HG03439 (cell line): Measurements from ENCODE around the gene UBA3.

Source experiments
- ATAC-seq: cut with Tn5 transposase; IDR thresholded peaks from one replicate; pipeline ENCODE4 v1.9.1; 2021; ENCODE audit warnings: mild to moderate bottlenecking, moderate library complexity; ENCODE audit not compliant: unreplicated experiment

UBA3 gene

GRCh38 chr3:69102384-69102783 lies 22.2 kb upstream of the UBA3 start:
- no peak for ATAC-seq

- ATAC-seq, result no peak
Measured at GRCh38 chr3:69099576-69099975, 19.4 kb upstream of the UBA3 start.

GRCh38 chr3:69097407-69098086 lies 17.4 kb upstream of the UBA3 start:
- ATAC-seq, result no peak

GRCh38 chr3:69096299-69096698 lies 16.1 kb upstream of the UBA3 start:
- no peak for ATAC-seq

GRCh38 chr3:69095636-69096035 lies 15.5 kb upstream of the UBA3 start:
- ATAC-seq, result no peak

- no peak for ATAC-seq
Measured at GRCh38 chr3:69094467-69095205, 14.5 kb upstream of the UBA3 start.

GRCh38 chr3:69092030-69092516 lies 11.9 kb upstream of the UBA3 start:
- peak; percentile 58 for ATAC-seq

GRCh38 chr3:69091389-69092029 lies 11.3 kb upstream of the UBA3 start:
- ATAC-seq, result peak; percentile 2

- no peak for ATAC-seq
Measured at GRCh38 chr3:69090021-69090420, 9.9 kb upstream of the UBA3 start.

GRCh38 chr3:69088063-69088462 lies 7.9 kb upstream of the UBA3 start:
- no peak for ATAC-seq

GRCh38 chr3:69087030-69087791 lies 7.0 kb upstream of the UBA3 start:
- ATAC-seq, result no peak

- ATAC-seq, result no peak
Measured at GRCh38 chr3:69085833-69086722, 5.9 kb upstream of the UBA3 start.

GRCh38 chr3:69085168-69085832 lies 5.1 kb upstream of the UBA3 start:
- ATAC-seq, result peak; percentile 1

- peak; percentile 56 for ATAC-seq
Measured at GRCh38 chr3:69084326-69085167, 4.4 kb upstream of the UBA3 start, which contains the start of gene ARL6IP5. Gene ARL6IP5 (plus strand): TSS chr3:69084937. CDS start chr3:69085048, 111 bp downstream.

GRCh38 chr3:69082805-69083204 lies 2.6 kb upstream of the UBA3 start:
- ATAC-seq, result peak; percentile 45

GRCh38 chr3:69082361-69082760 lies 2.2 kb upstream of the UBA3 start:
- no peak for ATAC-seq

- no peak for ATAC-seq
Measured at GRCh38 chr3:69081583-69082262, 1.6 kb upstream of the UBA3 start.
